NCI-H446 treated with DMSO at 0.1 percent for 48 hours (cell line): ENCODE data around the gene CPOX.
"Not testable (repeated sequence)": the region's sequence is repeated elsewhere in the genome, so short reads cannot be mapped to it uniquely, and the experiment has no call there.

Experiments
- DNase-seq: peaks from one replicate; lab custom pipeline; 2025; lab: John Stamatoyannopoulos, UW

Gene CPOX

DNA sequence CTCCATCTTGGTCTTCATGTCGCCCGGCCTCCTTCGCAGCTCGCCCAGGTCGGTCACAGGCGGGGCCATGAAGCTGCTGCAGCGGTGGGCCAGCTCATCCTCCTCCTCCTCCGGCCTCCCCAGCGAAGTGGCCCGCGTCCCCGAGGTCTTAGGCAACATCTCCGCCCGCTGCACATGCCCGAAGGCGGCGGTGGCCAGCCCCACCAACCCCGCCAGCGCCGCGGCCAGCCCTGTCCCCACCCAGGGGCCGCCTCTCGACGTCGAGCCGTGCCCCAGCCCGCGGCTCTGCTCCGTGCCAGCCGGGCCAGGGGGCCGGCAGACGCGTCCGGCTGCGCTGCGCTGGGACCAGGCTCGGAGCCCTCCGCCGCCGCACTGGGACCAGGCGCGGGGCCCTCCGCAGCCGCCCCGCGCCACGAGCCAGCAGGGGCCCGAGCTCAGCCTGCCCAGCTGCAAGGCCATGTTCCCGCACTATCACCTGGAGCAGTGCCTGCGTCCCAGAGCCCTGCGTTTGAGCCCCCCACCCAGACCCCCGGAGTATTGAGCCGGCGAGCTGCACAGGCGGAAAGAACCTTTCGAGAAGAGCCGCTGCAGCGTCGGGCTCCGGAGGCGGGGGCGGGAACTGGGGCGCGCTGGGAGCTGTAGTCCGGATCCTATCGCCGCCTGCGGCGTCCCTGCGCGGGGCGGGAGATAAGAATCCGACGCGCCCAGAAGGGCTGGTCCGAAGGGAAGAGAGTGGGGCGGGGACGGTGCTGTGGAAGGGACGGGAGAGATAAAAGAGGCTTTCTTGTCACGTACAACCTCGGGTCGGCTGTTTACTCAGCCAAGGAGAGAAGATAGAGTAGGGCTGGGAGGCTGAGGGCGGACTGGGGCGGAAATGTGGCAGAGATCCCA, at the start of gene CPOX:
Gene CPOX (minus strand): TSS at position 566 of the 891 bp plus-strand sequence. CDS start 107 bp downstream, at position 459.
- peak; percentile 51 for DNase-seq

DNA sequence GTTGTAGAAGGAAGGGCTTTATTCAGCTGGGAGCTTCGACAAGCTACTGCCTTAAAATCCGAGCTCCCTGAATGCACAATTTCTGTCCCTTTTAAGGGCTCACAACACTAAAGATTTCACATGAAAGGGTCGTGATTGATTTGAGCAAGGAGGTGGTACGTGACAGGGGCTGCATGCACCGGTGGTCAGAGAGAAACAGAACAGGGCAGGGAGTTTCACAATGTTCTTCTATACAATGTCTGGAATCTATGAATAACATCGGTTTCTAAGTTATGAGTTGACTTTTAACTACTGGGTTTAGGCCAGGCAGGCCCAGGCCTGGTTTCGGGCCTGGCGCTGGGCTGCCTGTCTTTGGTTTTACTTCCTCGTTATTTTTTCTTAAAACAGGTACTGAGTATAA, 49.4 kb upstream of the CPOX start:
- DNase-seq = not testable (repeated sequence)

- DNase-seq = not testable (repeated sequence)
Measured at GRCh38 chr3:98641756-98642155, 48.3 kb upstream of the CPOX start.

- DNase-seq = not testable (repeated sequence)
Measured at GRCh38 chr3:98638515-98638914, 45.1 kb upstream of the CPOX start.

GRCh38 chr3:98630416-98630815, 37.0 kb upstream of the CPOX start:
- no peak for DNase-seq

DNA sequence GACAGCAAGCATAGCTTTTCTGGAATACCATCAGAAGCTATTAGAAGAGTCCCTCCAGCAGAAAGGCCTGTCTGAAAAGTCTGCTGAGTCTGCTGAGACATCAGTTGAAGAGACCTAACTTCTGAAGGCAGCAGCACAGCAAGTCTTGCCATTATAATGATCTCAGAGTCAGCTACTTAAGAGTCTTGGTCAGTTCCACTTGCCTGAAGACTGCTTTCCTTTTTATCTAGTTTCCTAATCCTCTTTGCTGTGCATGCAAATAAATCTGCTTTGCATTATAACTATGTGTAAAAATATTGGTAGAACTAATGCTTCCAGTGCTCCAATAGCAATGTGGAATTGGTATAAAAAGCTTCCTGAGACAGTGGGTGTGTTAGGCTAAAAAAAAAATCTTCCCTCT, 34.9 kb upstream of the CPOX start:
- no peak for DNase-seq

- DNase-seq = no peak
Measured at GRCh38 chr3:98626151-98626550, 32.7 kb upstream of the CPOX start.

DNA sequence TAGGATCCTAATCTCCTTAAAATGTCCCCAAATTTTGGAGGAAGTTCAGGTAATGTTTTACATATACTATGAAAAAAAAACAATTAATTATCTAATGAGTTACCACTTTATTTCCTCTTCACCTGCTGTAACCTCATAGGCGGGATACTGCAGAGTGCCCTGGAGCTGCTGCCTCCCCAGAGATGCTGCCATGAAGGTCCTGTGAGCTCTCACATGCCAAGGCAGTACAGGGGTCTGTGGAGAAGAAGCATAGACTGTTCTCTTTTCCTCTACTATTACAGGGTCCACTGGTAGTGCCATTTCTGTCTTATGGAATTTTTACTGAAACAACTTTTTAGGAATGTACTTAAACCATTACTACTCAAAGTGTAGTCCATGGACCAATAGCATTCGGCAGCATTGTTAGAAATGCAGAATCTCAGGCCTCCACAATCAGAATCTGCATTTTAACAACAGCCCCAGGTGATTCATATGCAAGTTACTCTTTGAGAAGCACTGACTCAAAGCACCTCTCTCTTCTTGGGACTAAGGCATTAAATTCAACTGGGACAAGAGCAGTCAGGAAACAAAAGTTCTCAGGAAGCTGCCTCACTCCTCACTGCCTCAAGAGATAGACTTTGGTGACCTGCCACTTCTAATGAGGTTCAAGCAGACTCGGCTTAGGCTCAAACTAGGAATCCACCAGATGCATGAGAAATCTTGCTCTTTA, 30.3 kb upstream of the CPOX start:
- DNase-seq = no peak

DNA sequence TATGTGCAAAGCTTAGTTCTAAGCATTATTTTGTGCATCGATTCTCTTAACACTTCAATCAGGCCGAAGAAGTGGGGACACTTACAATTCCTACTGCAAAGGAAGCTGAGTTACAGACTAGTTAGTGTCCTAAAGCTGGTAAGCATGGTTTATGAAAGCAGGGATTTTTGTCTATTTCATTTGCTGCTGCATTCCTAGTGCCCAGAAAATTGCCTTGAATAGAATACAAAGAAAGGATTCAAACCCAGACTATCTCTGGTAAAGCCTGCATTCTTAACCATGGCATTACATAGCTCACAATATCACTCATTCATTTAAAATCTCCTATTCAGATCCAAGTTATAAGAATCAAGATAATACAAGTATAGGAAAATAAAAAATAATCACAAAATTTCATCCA, 24.4 kb upstream of the CPOX start:
- no peak for DNase-seq

DNA sequence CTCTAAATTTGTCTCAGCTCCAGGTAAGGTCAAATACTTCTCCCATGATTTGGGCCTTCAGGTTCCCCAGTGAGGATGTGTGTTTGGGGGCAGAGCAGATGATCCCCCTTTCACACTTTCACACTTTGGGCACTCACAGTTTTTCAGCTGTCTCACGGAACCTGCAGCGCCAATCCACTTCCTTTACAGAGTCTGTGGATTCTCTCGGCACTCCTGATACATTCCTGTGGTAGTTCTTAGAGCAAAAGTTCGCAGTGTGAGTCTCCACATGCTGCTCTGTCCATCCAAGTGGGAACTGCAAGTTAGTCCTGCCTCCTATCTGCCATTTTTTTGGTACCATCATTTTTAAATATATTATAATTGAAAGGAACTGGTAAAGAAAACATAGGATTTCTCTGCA, 20.2 kb upstream of the CPOX start:
- no peak for DNase-seq

GRCh38 chr3:98612996-98613517, 19.6 kb upstream of the CPOX start:
- no peak for DNase-seq

DNA sequence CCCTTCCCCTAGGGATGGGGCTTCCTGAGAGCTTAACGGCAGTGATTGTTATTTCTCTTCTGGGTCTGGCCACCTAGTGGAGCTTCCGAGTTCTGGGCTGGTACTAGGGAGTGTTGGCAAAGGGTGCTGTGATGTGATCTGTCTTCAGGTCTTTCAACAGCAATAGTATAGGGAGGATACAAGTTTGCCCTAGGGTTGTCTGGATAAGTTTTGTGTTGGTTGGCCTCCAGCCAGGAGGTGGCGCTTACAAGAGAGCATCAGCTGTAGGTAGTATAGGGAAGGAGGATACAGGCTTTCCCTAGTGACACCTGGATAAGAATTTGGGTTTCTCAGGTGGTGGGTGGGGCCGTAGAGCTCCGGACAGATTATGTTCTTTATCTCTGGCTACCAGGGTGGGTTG, 19.2 kb upstream of the CPOX start:
- no peak for DNase-seq

DNA sequence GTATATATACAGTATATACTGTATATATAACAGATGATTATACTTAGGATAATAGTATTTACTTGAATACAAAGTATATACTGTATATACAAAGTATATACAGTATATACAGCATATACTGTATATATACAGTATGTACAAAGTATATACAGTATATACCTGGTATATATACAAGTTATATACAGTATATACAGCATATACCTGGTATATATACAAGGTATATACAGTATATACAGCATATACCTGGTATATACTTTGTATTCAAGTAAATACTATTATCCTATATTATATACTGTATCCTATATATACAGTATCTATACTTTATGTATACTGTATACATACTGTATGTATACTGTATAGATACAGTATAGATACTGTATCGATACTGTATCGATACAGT, 14.6 kb upstream of the CPOX start:
- no peak for DNase-seq

- DNase-seq = no peak
Measured at GRCh38 chr3:98603580-98603979, 10.2 kb upstream of the CPOX start.

DNA sequence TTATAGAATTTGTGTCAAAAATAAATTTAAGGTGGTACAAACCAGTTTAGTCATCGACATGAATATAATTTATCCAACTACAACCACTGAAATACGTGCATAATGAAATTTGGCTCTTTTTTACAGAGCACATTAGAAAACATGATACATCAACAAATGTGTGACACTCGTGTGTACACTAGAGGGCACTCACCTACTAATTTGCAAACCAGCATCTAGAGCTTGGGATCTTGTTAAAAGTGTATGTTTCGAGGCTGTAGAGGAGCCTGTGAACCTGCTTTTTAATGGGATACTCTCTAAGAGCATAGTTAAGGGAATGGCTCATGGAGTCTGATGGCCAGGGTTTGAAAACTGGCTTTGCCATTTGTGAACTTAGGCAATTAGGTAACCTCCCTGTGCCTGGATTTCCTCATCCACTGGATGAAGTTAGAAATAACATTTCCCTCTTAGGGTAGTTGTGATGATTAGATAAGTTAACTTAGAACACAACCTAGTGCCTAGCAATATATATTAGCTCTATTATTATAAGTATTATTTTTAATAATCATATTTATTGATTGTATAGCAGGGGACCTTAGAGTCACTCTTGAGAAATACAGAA, 8.8 kb upstream of the CPOX start:
- peak; percentile 10 for DNase-seq

DNA sequence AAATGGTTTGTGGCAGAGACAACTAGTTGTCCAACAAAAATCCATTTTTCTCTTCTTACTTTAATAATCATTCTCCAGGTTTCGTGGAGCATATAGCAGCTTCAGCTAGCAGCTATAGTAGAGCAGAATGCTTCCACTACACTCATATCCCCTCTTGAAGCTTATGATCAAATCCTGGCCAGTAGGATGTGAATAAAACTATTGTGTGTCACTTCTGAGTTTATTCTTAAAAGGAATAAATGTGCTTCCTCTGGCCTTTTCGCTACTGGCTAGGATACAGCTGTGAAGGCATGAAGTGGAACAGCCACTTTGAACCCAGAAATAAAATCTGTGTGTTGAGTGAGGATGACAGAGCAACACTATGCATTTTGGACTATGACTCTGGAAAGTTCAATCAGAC, 7.8 kb upstream of the CPOX start:
- DNase-seq = no peak

GRCh38 chr3:98600412-98601095, 7.1 kb upstream of the CPOX start:
- DNase-seq = no peak

DNA sequence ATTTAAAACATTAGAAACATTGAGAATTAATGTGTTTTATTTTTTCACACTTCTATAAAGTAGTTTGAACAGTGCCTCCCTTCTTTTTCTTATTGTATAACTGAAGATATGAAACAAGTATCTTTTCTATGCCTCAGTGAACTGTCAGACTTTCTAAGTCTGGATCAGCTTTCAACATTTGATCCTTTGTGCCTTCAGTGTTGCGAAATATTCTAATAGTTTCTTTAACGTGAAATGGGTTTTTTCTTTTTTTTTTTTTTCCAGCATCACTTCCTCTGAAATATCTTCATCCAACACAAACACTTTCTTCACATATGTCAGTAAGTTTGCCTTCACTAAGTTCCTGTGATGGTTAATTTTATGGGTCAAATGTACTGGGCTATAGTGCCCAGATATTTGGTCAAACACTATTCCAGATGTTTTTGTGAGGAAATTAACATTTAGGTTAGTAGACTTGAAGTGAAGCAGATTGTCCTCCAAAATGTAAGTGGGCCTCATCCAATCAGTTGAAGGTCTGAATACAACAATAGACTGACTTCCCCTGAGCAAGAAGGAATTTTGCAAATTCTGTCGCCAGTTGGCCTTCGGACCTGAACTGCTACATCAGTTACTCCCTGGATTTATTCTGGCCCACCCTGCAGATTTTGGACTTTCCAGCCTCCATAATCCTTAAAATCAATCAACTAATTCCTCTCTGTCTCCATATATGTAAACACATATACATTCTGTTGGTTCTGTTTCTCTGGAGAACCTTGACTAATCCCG, 6.4 kb upstream of the CPOX start:
- DNase-seq = no peak

- no peak for DNase-seq
Measured at GRCh38 chr3:98598492-98598891, 5.1 kb upstream of the CPOX start.

GRCh38 chr3:98596541-98597500, 3.4 kb upstream of the CPOX start:
- DNase-seq = no peak
